HepG2 (cell line): ENCODE data around the gene RELL2. TPM values are rescaled to one million over a fixed set of nuclear protein-coding genes. Genes with fewer than 3 reads are reported as not detected.

Experiments used
- ATAC-seq: fragments of 200-7000 bp; cut with Tn5 transposase; 3 replicates; pipeline ENCODE4 v1.9.1; 2020; ENCODE audit warnings: mild to moderate bottlenecking, moderate library complexity
- BruUV-seq: library from RNA; stranded (reverse); fragments of 400-500 nt; replicated peaks from 2 replicates; lab custom pipeline; 2021; lab: Mats Ljungman, UMichigan
- CTCF ChIA-PET: fragments of 300-600 bp; formaldehyde crosslinking; extraction: SDS; loops from one replicate; lab custom pipeline; 2021; ENCODE audit warnings: low total read pairs, inconsistent platforms, low intra/inter-chr PET ratio; lab: Yijun Ruan, JAX
- POLR2A ChIA-PET: fragments of 350-600 bp; sonication (Branson Sonifier 250); formaldehyde crosslinking; loops from one replicate; lab custom pipeline; 2020; ENCODE audit warnings: antibody characterized with exemption, inconsistent platforms; lab: Yijun Ruan, JAX
- DNase-seq: peaks from one replicate; pipeline ENCODE4 v3.0.0-alpha.2; 2015; ENCODE audit warnings: low spot score
- FAIRE-seq: peaks from 3 replicates; lab custom pipeline; 2011; peaks lifted over from hg19 to GRCh38; lab: Jason Lieb, UNC
- H2AFZ ChIP-seq: one replicate; pipeline ENCODE4 v1.6.1; 2011; ENCODE audit warnings: low read length, inconsistent platforms
- H3K27ac ChIP-seq: fragments of 300-600 bp; 3 replicates; pipeline ENCODE4 v1.8.0; 2011; ENCODE audit warnings: mixed run types, mild to moderate bottlenecking, mixed read lengths, low read length, inconsistent platforms; ENCODE audit not compliant: insufficient read depth; ENCODE audit errors: extremely low read length
- H3K27me3 ChIP-seq, 2 experiments: fragments of 200-600 bp in 1 of 2; 2 replicates in 1 of 2; 3 replicates in 1 of 2; pipeline versions ENCODE4 v1.6.0 to v1.8.0; 2011; ENCODE audit warnings: low read length in 2 of 2, mild to moderate bottlenecking in 2 of 2, moderate library complexity in 2 of 2, inconsistent platforms in 1 of 2; ENCODE audit not compliant: insufficient read depth in 2 of 2, control insufficient read depth in 1 of 2
- H3K36me3 ChIP-seq, 2 experiments: fragments of 200-600 bp in 1 of 2; replicated peaks in 1 of 2; 2 replicates in 1 of 2; 3 replicates in 1 of 2; pipeline versions ENCODE4 v1.5.1 to v1.8.0; 2011; ENCODE audit warnings: low read length in 2 of 2, inconsistent platforms in 1 of 2; ENCODE audit not compliant: insufficient read depth in 2 of 2, control insufficient read depth in 1 of 2
- H3K4me1 ChIP-seq: 2 replicates; pipeline ENCODE4 v1.5.1; 2012; ENCODE audit warnings: low read length, inconsistent platforms; ENCODE audit not compliant: insufficient read depth
- H3K4me2 ChIP-seq: 2 replicates; pipeline ENCODE4 v1.6.0; 2011; ENCODE audit warnings: low read depth, low read length, inconsistent platforms
- H3K4me3 ChIP-seq, 3 experiments: fragments of 200-600 bp in 1 of 3; sonication (generic), shearing (Covaris generic) in 1 of 3; replicated peaks in 1 of 3; 2 replicates each; pipeline ENCODE4 v1.5.1; 2011 to 2016; ENCODE audit warnings: low read length in 3 of 3, inconsistent platforms in 2 of 3, low read depth in 2 of 3, mild to moderate bottlenecking in 2 of 3, control low read depth in 1 of 3, mixed read lengths in 1 of 3; ENCODE audit not compliant: insufficient read depth in 1 of 3
- H3K79me2 ChIP-seq: one replicate; pipeline ENCODE4 v1.6.1; 2011; ENCODE audit warnings: low read length, inconsistent platforms; ENCODE audit not compliant: insufficient read depth
- H3K9ac ChIP-seq: 2 replicates; pipeline ENCODE4 v1.6.0; 2011; ENCODE audit warnings: mild to moderate bottlenecking, low read depth, low read length, inconsistent platforms; ENCODE audit not compliant: insufficient read depth
- H3K9me3 ChIP-seq: 2 replicates; pipeline ENCODE4 v1.5.1; 2012; ENCODE audit warnings: mild to moderate bottlenecking, low read length
- H4K20me1 ChIP-seq: 2 replicates; pipeline ENCODE4 v1.6.0; 2011; ENCODE audit warnings: inconsistent platforms, mild to moderate bottlenecking, low read length, moderate library complexity; ENCODE audit not compliant: insufficient read depth
- CEBPB ChIP-seq: IDR thresholded peaks from 2 replicates; pipeline ENCODE4 v1.6.1; 2011; ENCODE audit warnings: low read depth, low read length, improper control_type of control experiment, borderline replicate concordance
- ELF3 ChIP-seq: IDR thresholded peaks from 2 replicates; pipeline ENCODE4 v1.6.1; 2016; ENCODE audit warnings: missing genetic modification reagents, missing compliant biosample characterization
- EP300 ChIP-seq, 3 experiments: sonication (generic) in 1 of 3; formaldehyde crosslinking in 1 of 3; IDR thresholded peaks; 2 replicates each; pipeline versions ENCODE4 v1.5.1 to v1.6.1; 2011 to 2020; ENCODE audit warnings: low read depth in 2 of 3, low read length in 2 of 3, borderline replicate concordance in 1 of 3, improper control_type of control experiment in 1 of 3, mild to moderate bottlenecking in 1 of 3, missing genetic modification reagents in 1 of 3, moderate library complexity in 1 of 3
- KLF9 ChIP-seq: IDR thresholded peaks from 2 replicates; pipeline ENCODE4 v1.6.1; 2016; ENCODE audit warnings: low read depth
- MAFF ChIP-seq: IDR thresholded peaks from 2 replicates; pipeline ENCODE4 v1.6.1; 2011; ENCODE audit warnings: low read depth, low read length, improper control_type of control experiment
- MAFK ChIP-seq, 2 experiments: IDR thresholded peaks in 1 of 2; conservative IDR thresholded peaks in 1 of 2; 2 replicates each; pipeline ENCODE4 v1.6.1; 2011; ENCODE audit warnings: improper control_type of control experiment in 2 of 2, low read length in 2 of 2
- NRL ChIP-seq: sonication (generic); formaldehyde crosslinking; IDR thresholded peaks from 2 replicates; pipeline ENCODE4 v1.5.0; 2020; ENCODE audit warnings: missing genetic modification reagents, mild to moderate bottlenecking, moderate library complexity, borderline replicate concordance
- PAF1 ChIP-seq: IDR thresholded peaks from 2 replicates; pipeline ENCODE4 v1.6.1; 2016; ENCODE audit warnings: missing genetic modification reagents, missing compliant biosample characterization
- SRSF4 ChIP-seq: fragments of 200-400 bp; formaldehyde crosslinking; IDR thresholded peaks from one replicate; pipeline ENCODE4 v1.6.1; 2018; ENCODE audit warnings: mild to moderate bottlenecking, low read depth, low read length, moderate library complexity; ENCODE audit not compliant: poor library complexity, severe bottlenecking
- ZNF17 ChIP-seq: sonication (generic); formaldehyde crosslinking; IDR thresholded peaks from 2 replicates; pipeline ENCODE4 v1.5.0; 2020; ENCODE audit warnings: mild to moderate bottlenecking, missing genetic modification reagents
- ZNF780A ChIP-seq: sonication (generic); formaldehyde crosslinking; IDR thresholded peaks from 2 replicates; pipeline ENCODE4 v1.8.0; 2022; ENCODE audit warnings: mild to moderate bottlenecking, missing genetic modification reagents, moderate library complexity
- WGBS: methylation state at CpG from one replicate; pipeline ENCODE4 v1.1.6; 2017; ENCODE audit warnings: low lambda C conversion rate; 5-methylcytosine and 5-hydroxymethylcytosine counted together
- in situ Hi-C: cut with HindIII; loops from 2 replicates; pipeline ENCODE4 v1.10.0; 2017; ENCODE audit warnings: low pct_unique_long_range_greater_than_20kb; ENCODE audit not compliant: extremely low pct_ligation_motif_present
- intact Hi-C: fragments of 100-400 bp; cut with micrococcal nuclease; formaldehyde crosslinking; loops from one replicate; pipeline ENCODE4 v1.10.0; 2022; ENCODE audit not compliant: unreplicated experiment
- polyA plus RNA-seq, 8 experiments: library from polyadenylated mRNA; depleted of rRNA in 3 of 8; stranded (reverse) in 7 of 8; unstranded in 1 of 8; fragments of >200 nt; fragmentation: Illumina TruSeq in 4 of 8; extraction: Trizol in 4 of 8; gene quantifications; 2 replicates each; pipeline versions ENCODE4 v1.2.1 to v1.2.3, GENCODE V29; 2011 to 2016; ENCODE audit warnings: low read depth in 4 of 8, missing spikeins in 1 of 8, mixed read lengths in 1 of 8; ENCODE audit not compliant: insufficient read depth in 1 of 8
- total RNA-seq, 5 experiments: library from RNA; depleted of rRNA; stranded (reverse); fragments of >200 nt; fragmentation: Illumina TruSeq; extraction: Trizol; gene quantifications; 2 replicates each; pipeline ENCODE4 v1.2.3, GENCODE V29; 2016; ENCODE audit warnings: low read depth in 1 of 5
- TF ChIP-seq, protein P1 (sequence below): IDR thresholded peaks from 2 replicates; pipeline ENCODE4 v1.6.1; 2016; ENCODE audit warnings: missing genetic modification reagents, missing compliant biosample characterization
- TF ChIP-seq, protein P2 (sequence below): sonication (generic); formaldehyde crosslinking; IDR thresholded peaks from 2 replicates; pipeline ENCODE4 v1.5.0; 2020; ENCODE audit warnings: mild to moderate bottlenecking, missing genetic modification reagents
- TF ChIP-seq, protein P3 (sequence below): IDR thresholded peaks from 2 replicates; pipeline ENCODE4 v1.6.1; 2016; ENCODE audit warnings: low read depth
- TF ChIP-seq, protein P4 (sequence below): sonication (generic); formaldehyde crosslinking; IDR thresholded peaks from 2 replicates; pipeline ENCODE4 v1.5.0; 2020; ENCODE audit warnings: mild to moderate bottlenecking, missing genetic modification reagents, moderate library complexity

Gene RELL2
- total and polyA plus RNA-seq, 2 of the 13 experiments (the other 11 are each of a cell fraction or from before 2014, with no cell fraction given): 6.4 to 8.3 TPM

DNA sequence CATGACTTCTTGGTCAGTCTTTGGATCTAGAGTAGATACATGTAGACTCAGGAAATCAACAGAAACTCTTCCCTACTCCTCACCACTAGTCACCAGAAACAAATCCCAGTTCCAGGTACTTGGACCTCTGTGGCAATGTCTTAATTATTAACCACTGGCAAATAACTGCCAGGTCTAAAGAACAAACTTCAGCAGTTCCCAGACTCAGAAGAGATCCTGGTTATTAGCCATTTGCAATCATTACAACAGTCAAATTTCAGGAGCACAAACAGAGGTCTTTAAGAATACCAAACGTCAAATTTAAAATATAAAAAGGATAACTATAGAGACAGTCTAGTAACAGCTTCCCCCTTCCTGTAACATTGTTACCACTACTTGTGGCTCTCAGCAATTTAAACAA lies 28.2 kb upstream of the RELL2 start:
- H3K4me2 ChIP-seq: peak overlapping the region; percentile 81
- peaks cover 91% of the 10 kb centered on the region for H3K4me1 ChIP-seq
- POLR2A ChIA-PET: interaction anchor here (0.8 to 3.9 kb wide), 5 partner anchors 9 to 29 kb away, joined by 3 to 14 read pairs (median 5); partner anchors contain the start of genes DIAPH1, HDAC3 and RELL2
- H4K20me1 ChIP-seq: no peaks in the 10 kb centered on the region; the same call in 1 of the 2 replicates
- DNase-seq (peak; percentile 83), FAIRE-seq (peak; percentile 60), ATAC-seq (peak; percentile 97)
- no peaks in the 10 kb centered on the region for H3K36me3 ChIP-seq
- peak overlapping the region; percentile 51 for H3K9ac ChIP-seq
- peak overlapping the region; percentile 24 to 49 (median 43); a peak in 5 of 6 replicates for H3K4me3 ChIP-seq
- peak overlapping the region; percentile 78 for H3K27ac ChIP-seq
- no peaks in the 10 kb centered on the region for H3K9me3 ChIP-seq
- BruUV-seq: no TSS peak
- peaks cover 92% of the 10 kb centered on the region for H3K79me2 ChIP-seq
- no peaks in the 10 kb centered on the region for H3K27me3 ChIP-seq
- no peak overlapping the region for H2AFZ ChIP-seq
- intact Hi-C loops: loop anchor here (1.0 kb wide), 1 partner anchor 11 kb away; no protein-coding TSS in a partner anchor
- CTCF ChIA-PET: interaction anchor here (0.9 kb wide), 1 partner anchor 16 kb away, joined by 4 read pairs; no protein-coding TSS in a partner anchor
- in situ Hi-C loops: no loop called here
- 0% methylated on average over 1 of the region's 1 CpG for WGBS
- TF ChIP-seq MAFF (peak; percentile 31; the same call in 1 of the 2 replicates), MAFK (conservative IDR thresholded peaks at IDR 0.05 in 1 of 2, IDR thresholded peaks at IDR 0.05 in 1 of 2; ENCODE audit: low read length in 2 of 2) (no peak), ELF3 (CRISPR knock-in tag) (0 out of 2 replicates have a peak, but pooled peaks have one; percentile 26), KLF9 (CRISPR knock-in tag) (0 out of 2 replicates have a peak, but pooled peaks have one; percentile 34), PAF1 (CRISPR knock-in tag) (no peak), EP300 (IDR thresholded peaks at IDR 0.05; ENCODE audit: low read depth in 2 of 2, low read length in 2 of 2) (peak in 1 of 2 experiments; percentile 61; a peak in 2 of 4 replicates), EP300 (CRISPR knock-in tag; IDR thresholded peaks at IDR 0.05; ENCODE audit: borderline replicate concordance) (no peak), SRSF4 (no peak), ZNF780A (no peak), ZNF17 (CRISPR knock-in tag) (no peak), NRL (CRISPR knock-in tag) (no peak), CEBPB (peak; percentile 78)
- TF ChIP-seq, protein P1, sequence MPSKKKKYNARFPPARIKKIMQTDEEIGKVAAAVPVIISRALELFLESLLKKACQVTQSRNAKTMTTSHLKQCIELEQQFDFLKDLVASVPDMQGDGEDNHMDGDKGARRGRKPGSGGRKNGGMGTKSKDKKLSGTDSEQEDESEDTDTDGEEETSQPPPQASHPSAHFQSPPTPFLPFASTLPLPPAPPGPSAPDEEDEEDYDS (CRISPR knock-in tag): peak; percentile 51; the same call in 1 of the 2 replicates
- TF ChIP-seq, protein P2, sequence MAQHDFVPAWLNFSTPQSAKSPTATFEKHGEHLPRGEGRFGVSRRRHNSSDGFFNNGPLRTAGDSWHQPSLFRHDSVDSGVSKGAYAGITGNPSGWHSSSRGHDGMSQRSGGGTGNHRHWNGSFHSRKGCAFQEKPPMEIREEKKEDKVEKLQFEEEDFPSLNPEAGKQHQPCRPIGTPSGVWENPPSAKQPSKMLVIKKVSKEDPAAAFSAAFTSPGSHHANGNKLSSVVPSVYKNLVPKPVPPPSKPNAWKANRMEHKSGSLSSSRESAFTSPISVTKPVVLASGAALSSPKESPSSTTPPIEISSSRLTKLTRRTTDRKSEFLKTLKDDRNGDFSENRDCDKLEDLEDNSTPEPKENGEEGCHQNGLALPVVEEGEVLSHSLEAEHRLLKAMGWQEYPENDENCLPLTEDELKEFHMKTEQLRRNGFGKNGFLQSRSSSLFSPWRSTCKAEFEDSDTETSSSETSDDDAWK: no peak
- TF ChIP-seq, protein P3, sequence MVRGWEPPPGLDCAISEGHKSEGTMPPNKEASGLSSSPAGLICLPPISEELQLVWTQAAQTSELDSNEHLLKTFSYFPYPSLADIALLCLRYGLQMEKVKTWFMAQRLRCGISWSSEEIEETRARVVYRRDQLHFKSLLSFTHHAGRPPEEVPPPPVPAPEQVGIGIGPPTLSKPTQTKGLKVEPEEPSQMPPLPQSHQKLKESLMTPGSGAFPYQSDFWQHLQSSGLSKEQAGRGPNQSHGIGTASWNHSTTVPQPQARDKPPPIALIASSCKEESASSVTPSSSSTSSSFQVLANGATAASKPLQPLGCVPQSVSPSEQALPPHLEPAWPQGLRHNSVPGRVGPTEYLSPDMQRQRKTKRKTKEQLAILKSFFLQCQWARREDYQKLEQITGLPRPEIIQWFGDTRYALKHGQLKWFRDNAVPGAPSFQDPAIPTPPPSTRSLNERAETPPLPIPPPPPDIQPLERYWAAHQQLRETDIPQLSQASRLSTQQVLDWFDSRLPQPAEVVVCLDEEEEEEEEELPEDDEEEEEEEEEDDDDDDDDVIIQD (CRISPR knock-in tag): no peak
- TF ChIP-seq, protein P4, sequence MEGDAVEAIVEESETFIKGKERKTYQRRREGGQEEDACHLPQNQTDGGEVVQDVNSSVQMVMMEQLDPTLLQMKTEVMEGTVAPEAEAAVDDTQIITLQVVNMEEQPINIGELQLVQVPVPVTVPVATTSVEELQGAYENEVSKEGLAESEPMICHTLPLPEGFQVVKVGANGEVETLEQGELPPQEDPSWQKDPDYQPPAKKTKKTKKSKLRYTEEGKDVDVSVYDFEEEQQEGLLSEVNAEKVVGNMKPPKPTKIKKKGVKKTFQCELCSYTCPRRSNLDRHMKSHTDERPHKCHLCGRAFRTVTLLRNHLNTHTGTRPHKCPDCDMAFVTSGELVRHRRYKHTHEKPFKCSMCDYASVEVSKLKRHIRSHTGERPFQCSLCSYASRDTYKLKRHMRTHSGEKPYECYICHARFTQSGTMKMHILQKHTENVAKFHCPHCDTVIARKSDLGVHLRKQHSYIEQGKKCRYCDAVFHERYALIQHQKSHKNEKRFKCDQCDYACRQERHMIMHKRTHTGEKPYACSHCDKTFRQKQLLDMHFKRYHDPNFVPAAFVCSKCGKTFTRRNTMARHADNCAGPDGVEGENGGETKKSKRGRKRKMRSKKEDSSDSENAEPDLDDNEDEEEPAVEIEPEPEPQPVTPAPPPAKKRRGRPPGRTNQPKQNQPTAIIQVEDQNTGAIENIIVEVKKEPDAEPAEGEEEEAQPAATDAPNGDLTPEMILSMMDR: no peak
